HL-60 (cell line): ENCODE results near the gene GAK.

Experiments used
- DNase-seq, 2 experiments: peaks; one replicate each; pipeline ENCODE4 v3.0.0-alpha.2; 2010 to 2020; ENCODE audit warnings: low read depth in 1 of 2, low spot score in 1 of 2
- H3K27ac ChIP-seq: fragments of 250-450 bp; sonication (Bioruptor Pico); replicated peaks from 2 replicates; pipeline ENCODE4 v1.5.1; 2020; ENCODE audit warnings: mild to moderate bottlenecking, moderate library complexity
- H3K27me3 ChIP-seq: fragments of 250-450 bp; sonication (Bioruptor Pico); 2 replicates; pipeline ENCODE4 v1.5.1; 2021; ENCODE audit warnings: mild to moderate bottlenecking, moderate library complexity; ENCODE audit not compliant: insufficient read depth, poor library complexity, severe bottlenecking
- H3K4me3 ChIP-seq: replicated peaks from 2 replicates; pipeline ENCODE4 v1.5.1; 2011; ENCODE audit warnings: mild to moderate bottlenecking, control low read depth, low read length; ENCODE audit not compliant: insufficient read depth
- GABPA ChIP-seq: IDR thresholded peaks from 2 replicates; pipeline ENCODE4 v1.6.1; 2012; ENCODE audit warnings: low read depth
- POLR2AphosphoS5 ChIP-seq: IDR thresholded peaks from 2 replicates; pipeline ENCODE4 v1.6.1; 2012; ENCODE audit warnings: low read depth
- REST ChIP-seq: IDR thresholded peaks from 2 replicates; pipeline ENCODE4 v1.6.1; 2012; ENCODE audit warnings: low read depth; ENCODE audit not compliant: insufficient replicate concordance
- SPI1 ChIP-seq: IDR thresholded peaks from 2 replicates; pipeline ENCODE4 v1.6.1; 2012; ENCODE audit warnings: low read depth, mild to moderate bottlenecking, borderline replicate concordance
- TF ChIP-seq, protein P1 (sequence below): IDR thresholded peaks from one replicate; pipeline ENCODE4 v1.5.1; 2011; ENCODE audit warnings: low read length, control low read depth, inconsistent platforms; ENCODE audit not compliant: insufficient read depth

The GAK gene

GRCh38 chr4:824461-825062 is 107.6 kb downstream of the GAK start:
- Histone ChIP-seq H3K4me3 (no peak overlapping the region), H3K27ac (no peak overlapping the region), H3K27me3 (peaks cover 47% of the 10 kb centered on the region)
- no peak for DNase-seq
- TF ChIP-seq, protein P1, sequence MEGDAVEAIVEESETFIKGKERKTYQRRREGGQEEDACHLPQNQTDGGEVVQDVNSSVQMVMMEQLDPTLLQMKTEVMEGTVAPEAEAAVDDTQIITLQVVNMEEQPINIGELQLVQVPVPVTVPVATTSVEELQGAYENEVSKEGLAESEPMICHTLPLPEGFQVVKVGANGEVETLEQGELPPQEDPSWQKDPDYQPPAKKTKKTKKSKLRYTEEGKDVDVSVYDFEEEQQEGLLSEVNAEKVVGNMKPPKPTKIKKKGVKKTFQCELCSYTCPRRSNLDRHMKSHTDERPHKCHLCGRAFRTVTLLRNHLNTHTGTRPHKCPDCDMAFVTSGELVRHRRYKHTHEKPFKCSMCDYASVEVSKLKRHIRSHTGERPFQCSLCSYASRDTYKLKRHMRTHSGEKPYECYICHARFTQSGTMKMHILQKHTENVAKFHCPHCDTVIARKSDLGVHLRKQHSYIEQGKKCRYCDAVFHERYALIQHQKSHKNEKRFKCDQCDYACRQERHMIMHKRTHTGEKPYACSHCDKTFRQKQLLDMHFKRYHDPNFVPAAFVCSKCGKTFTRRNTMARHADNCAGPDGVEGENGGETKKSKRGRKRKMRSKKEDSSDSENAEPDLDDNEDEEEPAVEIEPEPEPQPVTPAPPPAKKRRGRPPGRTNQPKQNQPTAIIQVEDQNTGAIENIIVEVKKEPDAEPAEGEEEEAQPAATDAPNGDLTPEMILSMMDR: no peak
- TF ChIP-seq SPI1 (no peak), GABPA (no peak), REST (no peak)

- DNase-seq: no peak
- H3K27ac ChIP-seq: no peak overlapping the region
- peaks cover 44% of the 10 kb centered on the region for H3K27me3 ChIP-seq
- H3K4me3 ChIP-seq: no peak overlapping the region
- no peak for TF ChIP-seq POLR2AphosphoS5
- TF ChIP-seq GABPA: no peak
- TF ChIP-seq SPI1: no peak
- TF ChIP-seq REST: no peak
- TF ChIP-seq, protein P1: no peak
Measured at GRCh38 chr4:823761-824460, 108.2 kb downstream of the GAK start.

DNA sequence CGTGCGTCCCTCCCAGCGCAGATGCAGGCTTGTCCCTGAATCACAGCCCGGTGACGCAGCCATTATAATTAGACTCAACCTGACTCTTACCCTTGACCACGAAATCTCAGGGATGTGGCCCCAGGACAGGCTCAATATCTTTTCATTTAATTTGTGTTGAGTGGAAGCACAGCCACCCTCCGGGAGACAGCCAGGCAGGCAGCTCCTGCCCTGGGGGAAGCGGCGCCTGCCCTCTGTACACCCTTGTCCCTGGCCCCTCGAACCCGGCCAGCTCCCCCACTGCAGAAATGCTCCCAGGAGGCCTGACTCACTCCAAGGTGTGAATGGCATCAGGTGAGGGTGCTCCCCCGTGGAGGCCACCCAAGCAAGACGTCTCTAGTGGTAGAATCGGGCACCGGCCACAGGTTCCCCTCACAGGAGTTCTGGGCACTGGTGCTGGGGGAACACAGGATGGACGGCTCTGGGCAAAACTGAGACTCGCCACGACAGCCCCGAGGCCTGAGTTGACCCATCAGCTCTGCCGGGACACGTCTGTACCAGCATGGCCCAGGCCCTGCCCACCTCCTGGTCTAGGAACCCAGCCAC is 108.8 kb downstream of the GAK start:
- no peak for DNase-seq
- Histone ChIP-seq H3K27ac (no peak overlapping the region), H3K4me3 (no peak overlapping the region), H3K27me3 (peaks cover 37% of the 10 kb centered on the region)
- TF ChIP-seq POLR2AphosphoS5: no peak
- TF ChIP-seq, protein P1: no peak
- TF ChIP-seq REST: no peak
- no peak for TF ChIP-seq GABPA
- TF ChIP-seq SPI1: no peak
